Peyer's patch (tissue), 4 donors: Measurements from ENCODE around the gene PRPF19.

Experiments
- POLR2A ChIP-seq, 2 donors: fragments of 450-650 bp; IDR thresholded peaks; one replicate each; pipeline ENCODE4 v1.5.1; 2017; ENCODE audit warnings: antibody characterized with exemption in 2 of 2, mild to moderate bottlenecking in 2 of 2, moderate library complexity in 2 of 2
- TF ChIP-seq, protein P1 (sequence below), 6 experiments: fragments of 450-650 bp in 4 of 6; fragments of 200-600 bp in 2 of 6; sonication (generic) in 1 of 6; IDR thresholded peaks; one replicate each; pipeline ENCODE4 v1.5.1; 2017 to 2019; ENCODE audit warnings: antibody characterized with exemption in 6 of 6, mild to moderate bottlenecking in 3 of 6, moderate library complexity in 1 of 6

DNA sequence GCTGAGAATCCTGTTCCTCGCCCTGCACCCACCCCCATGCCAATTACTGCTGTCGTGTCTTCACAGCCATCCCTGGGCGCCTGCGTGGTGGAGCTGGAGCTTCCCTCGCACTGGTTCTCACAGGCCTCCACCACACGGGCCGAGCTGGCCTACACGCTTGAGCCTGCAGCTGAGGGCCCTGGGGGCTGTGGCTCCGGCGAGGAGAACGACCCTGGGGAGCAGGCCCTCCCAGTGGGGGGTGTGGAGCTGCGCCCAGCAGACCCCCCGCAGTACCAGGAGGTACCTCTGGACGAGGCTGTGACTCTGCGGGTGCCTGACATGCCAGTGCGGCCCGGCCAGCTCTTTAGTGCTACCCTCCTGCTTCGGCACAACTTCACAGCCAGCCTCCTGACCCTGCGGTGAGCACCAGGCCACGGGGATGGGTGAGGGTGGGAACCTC lies 22.2 kb upstream of the PRPF19 start:
- TF ChIP-seq, protein P1, sequence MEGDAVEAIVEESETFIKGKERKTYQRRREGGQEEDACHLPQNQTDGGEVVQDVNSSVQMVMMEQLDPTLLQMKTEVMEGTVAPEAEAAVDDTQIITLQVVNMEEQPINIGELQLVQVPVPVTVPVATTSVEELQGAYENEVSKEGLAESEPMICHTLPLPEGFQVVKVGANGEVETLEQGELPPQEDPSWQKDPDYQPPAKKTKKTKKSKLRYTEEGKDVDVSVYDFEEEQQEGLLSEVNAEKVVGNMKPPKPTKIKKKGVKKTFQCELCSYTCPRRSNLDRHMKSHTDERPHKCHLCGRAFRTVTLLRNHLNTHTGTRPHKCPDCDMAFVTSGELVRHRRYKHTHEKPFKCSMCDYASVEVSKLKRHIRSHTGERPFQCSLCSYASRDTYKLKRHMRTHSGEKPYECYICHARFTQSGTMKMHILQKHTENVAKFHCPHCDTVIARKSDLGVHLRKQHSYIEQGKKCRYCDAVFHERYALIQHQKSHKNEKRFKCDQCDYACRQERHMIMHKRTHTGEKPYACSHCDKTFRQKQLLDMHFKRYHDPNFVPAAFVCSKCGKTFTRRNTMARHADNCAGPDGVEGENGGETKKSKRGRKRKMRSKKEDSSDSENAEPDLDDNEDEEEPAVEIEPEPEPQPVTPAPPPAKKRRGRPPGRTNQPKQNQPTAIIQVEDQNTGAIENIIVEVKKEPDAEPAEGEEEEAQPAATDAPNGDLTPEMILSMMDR (IDR thresholded peaks at IDR 0.05) = no peak
- no peak for TF ChIP-seq POLR2A (IDR thresholded peaks at IDR 0.05)
